Stimulated activated CD4-positive, alpha-beta T cell treated with anti-CD3 and anti-CD28 coated beads, Interleukin-4, amount 100 ng/mL, for 4 hours (primary cell): ENCODE measurements around the gene UPP2.

Experiments
- DNase-seq, 2 experiments: peaks; one replicate each; pipeline ENCODE4 v3.0.0-alpha.2; 2020

Gene UPP2

DNA sequence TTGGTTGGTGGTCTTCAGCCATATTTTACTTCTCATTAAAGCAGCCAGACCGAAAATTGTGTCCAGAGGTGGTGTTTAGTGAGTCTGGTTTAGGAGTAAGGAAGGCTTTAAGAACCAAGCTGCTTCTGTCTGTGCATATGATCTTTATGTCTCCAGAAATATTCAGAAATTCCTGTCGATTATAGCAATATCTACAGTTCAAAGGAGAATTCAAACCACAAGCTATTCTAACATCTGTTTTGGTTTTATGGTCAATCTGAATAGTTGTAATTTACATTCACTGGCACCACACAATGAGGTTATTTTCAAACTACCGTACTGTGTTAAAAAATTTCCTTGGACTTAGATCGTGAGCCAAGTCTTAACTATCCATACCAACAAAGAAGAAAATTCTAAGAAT, 11.3 kb downstream of the UPP2 start:
- no peak for DNase-seq

DNA sequence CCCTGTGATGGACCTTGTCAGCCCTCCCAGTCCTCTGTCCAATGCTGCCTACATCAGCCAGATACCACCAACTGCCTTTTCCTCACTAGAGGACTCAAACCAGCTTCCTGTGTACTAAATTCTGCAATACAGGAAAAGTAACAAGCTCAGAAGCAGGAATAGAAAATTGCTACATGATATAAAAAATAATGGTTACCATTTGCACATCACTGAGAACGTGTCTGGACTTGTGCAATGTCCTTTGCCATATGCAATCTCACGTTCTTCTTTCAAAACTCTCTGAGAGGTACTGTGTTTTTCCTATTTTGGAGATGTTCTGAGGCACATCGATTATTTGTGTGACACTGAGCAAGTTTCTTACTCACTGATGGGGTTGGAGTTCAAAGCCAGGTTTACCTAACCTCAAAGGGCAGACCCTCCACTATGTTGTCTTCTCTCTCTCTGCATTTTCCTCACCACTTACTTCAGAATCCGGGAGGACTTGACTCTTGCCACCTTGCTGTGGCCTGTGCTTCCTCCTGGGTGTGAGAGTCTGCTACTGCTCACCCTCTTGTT, 12.1 kb downstream of the UPP2 start:
- DNase-seq = no peak

DNA sequence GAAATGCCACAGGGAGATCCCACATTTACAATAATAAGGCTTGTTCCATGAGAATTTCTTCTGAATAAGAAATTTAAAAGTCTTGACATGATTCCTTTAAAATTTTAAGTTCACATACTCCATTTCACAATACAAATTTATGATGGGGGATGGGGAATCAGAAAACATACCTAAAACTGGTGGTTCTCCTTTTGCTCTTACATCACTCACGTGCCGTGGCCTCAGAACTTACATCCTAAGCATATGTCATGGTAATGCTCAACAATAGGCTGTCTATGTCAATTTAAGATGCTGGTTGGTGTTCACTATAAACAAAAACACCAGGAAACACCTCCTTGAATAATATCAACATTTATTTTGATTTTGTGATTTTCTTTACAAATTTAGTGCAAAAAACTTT, 12.8 kb downstream of the UPP2 start:
- no peak for DNase-seq

DNA sequence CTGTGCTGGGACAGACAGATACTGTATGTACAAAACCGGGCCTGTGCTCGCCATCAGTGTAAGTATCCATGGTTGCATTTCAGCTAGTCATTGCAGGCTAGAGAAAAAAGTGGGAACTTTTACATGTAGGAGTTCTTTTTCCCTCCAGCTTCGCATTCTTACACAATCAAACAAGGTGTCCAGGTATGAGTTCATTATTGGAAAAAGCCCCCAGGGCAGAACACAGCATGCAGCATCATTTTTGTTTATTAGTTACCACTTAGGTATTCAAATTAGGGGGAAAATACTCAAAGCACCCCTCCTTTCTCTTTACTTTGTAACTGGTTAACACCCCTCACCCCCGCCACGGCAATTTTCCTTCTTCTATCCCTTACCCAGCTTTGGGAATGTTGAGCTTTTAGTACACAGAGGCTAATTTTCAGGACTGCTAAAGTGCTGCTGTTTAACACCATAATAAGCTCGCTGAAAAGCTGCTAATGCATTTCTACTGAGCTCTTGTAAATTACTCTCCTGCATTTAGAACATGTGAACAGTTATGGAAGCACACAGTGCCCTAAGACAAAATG, 13.6 kb downstream of the UPP2 start:
- DNase-seq = no peak

DNA sequence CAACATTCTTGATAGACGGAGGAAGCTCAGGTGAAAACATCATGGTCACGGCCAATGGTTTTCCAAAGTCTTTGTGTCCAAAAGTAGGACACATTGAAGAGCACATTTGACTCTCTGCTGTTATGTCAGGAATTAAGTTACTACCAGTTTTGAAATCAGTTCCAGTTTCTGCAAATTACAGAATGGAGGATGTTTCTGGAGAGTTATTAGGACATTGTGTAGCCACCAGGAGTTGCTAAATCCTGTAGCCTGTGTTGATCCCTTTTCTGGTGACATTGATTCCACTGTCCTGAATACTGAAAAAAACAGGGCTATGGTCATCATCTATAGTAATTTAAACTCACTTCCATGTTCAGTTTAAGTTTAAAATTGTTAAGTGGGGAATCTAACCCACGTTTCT, 15.3 kb downstream of the UPP2 start:
- DNase-seq = no peak

DNA sequence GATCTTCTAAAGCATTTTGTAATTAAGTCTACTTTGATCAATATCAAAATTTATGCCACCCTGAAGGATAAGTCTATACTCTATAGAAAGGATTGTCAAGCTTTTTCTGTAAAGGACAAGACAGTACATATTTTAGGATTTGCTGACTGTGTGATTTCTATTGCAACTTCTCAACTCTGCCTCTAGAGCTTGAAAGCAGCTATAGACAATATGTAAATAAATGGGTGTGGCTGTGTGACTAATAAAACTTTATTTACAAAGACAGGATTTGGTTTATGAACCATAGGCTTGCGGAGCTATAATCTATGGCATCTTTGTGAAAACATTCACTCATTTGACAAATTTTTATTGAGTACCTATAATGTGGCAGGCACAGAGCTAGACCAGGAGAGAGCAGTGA, 18.4 kb downstream of the UPP2 start:
- no peak for DNase-seq

DNA sequence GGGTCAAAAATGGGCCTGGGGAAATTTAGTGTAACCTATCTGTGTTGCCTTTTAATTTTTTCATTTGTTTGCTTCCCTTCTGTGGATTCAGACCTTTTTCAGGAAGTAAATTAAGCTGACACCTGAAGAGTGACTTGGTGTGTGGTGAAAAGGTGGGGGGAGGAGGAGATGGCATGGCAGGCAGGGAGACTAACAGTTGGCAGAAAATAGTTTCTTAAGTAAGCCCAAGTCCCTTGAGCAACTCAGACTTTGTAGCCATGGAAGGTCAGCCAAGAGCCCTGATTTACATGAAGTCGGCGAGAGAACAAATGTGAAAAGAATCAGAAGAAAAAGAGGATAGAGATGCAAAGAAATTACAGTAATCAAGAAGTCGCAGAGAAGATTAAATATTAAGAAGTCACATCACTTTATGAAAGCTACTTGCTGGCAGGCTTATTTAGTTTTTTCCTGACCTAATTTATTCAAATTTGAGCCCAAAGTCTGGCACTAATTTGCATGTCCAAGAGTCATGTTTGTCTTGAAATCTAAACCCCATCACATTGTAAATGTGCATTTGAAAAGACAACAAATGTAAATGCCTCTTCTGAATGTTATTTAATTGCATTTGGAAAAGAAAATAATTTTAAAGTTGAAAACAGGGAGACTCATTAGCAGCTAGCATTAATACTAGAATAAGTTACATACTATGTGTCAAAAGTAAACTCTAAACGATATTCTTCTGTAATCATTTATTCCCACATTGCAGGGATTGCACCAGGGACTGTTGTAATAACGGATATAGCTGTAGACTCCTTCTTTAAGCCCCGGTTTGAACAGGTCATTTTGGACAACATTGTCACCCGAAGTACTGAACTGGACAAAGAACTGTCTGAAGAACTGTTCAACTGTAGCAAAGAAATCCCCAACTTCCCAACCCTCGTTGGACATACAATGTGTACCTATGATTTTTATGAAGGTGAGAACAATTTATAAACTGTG, 19.3 kb downstream of the UPP2 start:
- no peak for DNase-seq

DNA sequence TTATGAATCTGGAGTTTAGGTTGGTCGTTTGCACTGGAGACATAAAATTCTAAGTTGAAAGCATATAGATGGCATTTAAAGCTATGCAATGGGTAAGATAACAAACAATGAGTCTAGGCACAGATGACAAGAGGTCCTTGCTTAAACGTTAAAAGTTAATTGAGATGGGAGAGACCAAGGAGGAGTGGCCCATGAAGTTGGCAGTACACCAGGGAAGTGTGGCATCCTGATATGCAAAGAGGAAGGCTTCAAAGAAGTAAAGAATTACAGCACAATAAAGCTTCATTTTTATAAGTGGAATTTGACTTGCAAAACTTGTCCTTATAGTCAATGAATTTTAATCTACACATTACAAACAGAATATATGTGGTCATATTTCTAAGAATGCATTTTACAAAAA, 23.2 kb downstream of the UPP2 start:
- DNase-seq = no peak

DNA sequence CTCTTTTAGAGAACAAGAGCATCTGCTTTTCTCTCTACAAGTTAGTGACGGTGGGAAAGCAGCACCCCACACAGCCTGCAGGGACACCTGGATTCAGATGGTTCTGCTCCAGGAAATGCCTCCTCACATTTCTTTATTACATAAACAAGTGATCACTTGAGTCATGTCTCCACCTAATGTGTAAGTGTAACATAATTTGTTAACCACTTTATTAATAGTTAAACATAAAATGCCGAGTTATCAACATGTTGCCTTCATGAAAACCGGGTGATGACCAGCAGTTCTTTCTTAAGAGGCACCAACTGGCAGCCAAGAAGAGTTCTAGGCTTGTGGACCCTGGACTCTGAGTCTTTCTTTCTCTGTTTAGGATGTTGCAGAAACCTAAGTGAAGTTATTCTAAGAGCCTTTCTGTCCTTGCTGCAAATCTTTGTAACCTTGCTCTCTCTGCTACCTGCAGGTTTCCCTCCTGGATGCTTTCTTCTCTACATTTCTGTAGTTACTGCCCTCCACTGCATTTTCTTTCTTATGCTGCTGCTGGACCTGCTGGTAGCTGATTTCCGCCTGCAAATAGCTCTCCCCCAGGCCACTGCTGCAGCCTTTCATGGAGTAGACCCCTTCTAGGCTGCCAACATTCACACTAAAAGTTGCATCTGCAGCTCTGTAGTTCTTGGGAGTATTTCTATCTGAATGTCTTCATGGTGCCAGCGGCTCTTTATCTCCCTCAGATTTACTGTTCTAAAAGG, 24.3 kb downstream of the UPP2 start:
- DNase-seq = no peak

DNA sequence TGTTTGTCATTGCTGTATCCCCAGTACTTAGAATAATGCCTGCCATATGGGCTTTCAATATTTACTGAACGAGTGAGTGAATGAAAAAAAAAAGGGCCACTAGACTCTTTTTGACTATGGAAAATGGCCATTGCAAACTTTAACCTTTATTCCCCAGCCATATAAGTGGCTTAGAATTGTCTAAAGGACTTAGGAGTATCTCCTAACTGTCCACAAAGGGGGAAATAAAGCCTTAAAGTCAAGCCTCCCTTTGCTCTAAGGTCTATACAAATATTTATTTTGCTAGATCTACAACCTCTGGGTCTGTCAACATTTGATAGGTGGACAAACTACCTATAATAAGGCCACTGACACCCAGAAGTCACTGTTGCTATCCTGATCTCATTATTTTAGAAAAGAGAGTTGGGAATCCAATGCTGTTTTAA, 25.7 kb downstream of the UPP2 start:
- no peak for DNase-seq

DNA sequence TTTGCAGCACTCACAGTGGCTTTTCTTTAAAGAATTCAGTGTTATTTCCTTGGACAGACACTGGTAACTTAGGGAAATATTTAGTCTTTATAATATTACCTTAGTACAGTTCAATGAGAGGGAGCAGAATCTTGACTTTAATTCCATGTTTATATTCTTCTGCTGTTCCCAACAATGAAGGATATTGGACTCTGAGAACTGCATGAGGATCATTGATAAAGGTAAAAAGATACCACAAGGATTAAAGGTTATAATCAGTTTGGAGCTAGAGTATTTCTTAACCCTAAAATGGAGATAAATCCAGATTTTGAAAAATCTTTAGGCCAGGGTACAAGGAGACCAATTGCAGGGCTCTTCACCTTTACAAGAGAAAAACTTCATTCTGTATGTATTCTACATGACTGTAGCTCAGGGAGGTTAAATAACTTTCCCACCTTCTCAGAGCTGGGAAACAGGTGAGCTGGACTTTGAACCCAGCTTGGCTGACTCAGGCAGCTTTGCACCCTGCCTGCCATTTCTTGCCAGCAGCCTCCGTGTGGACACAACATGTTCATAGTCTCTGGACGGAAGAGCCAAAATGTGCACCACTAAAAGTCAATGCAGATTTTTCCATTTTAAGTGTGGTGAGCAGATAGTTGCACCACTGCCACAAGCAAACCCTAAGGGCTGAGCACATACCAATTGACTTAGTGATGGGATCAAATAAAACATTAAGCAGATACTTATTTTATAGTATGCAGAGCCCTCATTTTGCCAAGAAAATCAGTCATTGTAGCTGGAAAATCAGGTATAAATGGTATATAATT, 26.7 kb downstream of the UPP2 start:
- DNase-seq = no peak

DNA sequence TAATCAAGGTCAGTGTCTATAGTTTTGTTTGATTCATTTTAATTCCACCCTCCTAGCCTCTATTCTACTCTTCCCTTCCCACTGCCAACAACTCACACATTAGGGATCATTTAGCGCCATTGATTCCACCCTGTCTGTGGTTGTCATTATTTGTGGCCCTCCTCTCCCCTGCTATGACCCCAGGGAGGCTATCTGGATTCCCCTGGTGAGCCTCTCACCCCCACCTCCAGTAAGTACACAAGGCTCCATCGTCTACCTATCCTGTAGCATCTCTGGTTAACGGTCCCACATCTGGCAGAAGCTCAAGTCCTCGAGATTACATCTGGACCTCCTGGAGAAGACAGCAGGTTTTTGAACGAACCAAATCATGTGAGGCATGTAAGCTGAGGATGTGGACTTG, 27.4 kb downstream of the UPP2 start:
- DNase-seq = no peak

DNA sequence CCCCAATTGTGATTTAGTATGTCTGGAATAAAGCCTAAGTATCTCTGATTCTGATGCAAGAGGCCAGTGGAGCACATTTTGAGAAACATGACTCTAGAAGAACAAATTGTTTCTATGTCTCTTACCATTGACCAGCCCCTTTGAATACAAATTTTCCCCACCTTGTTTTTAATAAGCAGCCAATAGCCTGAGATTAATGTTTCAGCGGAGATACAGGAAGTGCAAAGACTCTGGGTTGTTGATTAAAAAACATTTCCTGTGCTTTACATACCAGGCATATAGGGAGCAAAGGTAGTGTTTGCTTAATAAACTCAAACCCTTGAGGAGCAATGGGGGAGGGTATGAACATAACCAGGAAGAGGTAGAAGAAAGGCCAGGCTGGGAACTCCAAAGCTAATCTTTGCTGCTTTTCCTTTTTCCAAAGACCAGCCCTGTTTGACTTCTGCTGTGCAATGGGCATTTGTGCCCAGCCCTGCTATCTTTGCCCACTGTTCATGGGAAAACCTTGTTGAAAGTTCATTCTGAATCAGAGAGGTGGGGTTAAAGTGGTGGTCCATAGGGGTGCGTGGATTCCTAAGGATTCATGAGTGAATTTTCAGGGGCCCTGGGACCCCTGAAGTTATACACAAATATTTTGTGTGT, 29.3 kb downstream of the UPP2 start:
- no peak for DNase-seq

DNA sequence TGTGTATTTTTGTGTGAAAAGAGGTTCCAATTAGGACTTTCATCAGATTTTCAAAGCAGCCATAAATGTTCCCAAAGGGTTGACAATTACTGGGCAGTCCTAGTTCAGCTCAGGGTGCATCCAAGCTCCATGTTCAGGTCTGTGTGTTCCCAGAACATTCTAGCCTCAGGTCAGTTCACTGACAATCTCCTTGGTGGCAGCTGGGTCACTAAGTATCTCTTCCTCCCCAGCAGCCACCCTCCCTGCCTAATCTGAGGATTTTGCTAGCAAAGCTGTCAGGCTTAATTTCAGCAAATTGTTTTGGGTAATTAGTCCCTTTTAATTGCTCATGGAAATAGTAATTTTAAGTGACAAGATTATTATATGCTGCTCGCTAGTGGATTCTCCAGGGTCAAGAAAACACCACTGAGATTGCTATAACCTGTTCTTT, 29.8 kb downstream of the UPP2 start:
- DNase-seq = no peak

DNA sequence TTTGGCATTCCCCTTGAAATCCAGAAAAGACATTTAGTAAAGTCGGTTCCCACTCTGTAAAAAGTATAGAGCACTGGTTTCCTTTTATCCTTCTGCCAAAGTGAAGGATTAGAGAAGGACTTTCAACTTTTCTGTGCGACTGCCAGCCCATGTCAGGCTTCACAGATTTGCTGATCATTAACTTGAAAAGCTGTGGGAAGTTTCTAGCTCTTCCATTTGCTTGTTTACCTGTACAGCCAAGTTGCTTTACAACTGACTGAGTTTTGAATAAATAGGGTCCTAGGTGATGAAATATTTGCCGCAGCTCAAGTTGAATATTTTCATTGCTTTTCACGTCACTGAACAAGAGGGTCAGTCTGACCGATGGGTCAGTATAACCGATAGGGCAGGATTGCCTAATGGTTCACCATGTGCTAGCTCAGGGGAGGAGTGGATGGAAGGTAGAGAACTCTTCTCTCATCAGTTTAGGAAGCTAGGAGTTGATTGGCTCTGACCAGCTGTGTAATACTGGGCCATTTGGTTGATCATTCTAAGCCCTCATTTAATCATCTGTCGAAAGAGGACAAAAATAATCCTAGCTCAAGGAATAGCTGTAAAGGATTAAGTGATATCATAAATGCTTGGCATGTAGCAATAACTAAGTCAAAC, 30.4 kb downstream of the UPP2 start:
- DNase-seq = no peak

DNA sequence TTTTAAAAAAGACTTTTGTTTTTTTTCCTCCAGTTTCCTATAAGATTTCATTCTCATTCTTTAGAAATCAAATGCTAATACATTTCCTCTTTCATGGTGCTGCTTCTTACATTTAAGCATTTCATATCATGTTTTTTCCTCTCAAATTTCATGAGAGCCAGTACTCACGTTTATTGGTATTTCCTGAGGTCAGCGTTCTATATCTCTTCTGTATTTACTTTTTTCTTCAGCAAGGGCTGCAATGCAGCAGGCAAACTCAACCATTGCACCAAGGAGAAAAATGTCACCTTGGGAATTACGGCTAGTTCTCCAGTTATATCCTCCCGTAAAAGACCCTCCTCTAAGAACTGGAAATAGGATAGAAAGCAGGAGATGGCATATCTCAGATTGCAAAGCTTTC, 32.4 kb downstream of the UPP2 start:
- no peak for DNase-seq

DNA sequence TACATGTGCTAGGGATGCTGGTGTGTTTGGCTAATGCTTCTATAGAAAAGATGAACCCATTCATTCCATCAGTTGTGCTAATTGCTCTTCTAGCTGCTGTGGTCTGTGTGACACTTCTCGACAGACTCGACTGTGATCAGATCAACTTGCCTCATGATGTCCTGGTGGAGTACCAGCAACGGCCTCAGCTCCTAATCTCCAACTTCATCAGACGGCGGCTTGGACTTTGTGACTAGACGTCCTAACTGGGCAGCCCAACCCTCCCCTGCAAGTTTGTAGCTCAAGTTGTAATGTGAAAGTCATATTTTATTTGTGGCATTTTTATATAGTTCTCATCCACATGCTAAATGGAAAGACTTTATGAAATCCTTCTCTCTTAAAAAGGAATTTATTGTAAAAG, 33.0 kb downstream of the UPP2 start:
- no peak for DNase-seq

DNA sequence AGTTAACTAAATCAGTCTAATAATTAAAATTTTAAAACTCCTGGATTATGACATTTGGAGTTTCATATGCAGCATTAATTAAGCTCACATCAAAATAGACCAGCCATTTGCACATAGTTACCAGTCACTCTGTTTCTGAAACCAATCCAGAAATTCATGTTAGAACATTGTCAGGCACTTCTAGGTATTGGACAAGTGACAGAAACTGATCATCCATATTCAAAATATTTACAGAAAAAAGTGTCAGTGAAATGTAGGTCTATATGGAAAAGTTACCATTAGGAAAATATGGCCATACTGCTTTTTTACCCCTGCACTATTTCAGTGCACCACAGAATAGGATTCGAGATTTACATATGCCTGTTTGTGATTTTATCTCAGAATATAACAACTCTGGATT, 33.4 kb downstream of the UPP2 start:
- no peak for DNase-seq

DNA sequence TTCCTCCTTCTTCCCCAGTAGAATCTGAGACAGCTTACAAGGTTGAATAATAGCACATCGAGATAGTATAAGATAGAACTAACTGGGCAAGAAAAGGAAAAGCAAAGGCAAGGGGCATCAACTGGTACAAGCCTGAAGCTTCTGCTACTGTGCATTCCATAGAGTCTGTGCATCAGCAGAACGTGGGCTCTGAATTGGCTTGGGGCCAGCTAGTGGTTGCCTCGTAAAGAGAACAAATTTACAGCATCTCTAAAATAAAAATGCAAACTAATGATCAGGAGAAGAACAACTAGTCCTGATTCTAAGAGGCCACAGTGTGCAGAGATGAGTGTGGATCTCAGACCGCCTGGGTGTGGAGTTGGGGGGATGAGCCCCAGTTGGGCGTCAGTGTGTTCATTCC, 36.6 kb downstream of the UPP2 start:
- no peak for DNase-seq

DNA sequence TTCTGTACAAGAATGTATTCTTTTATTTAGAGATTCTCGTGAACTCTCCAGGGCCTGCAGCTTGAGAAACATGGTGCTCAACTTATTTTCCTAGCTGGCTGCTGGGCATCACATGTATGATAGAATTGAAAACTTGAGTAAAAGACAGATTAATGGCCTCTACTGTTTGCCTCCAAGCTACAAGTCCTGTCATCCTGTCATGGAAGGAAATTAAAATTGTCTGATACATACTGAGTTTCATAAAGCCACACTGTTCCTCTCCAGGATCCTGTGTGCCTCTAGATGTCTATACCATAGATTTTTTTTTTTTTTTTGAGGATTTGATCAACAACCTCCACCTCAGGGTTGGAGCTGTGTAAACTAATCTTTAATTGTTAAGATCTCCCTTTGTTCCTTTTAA, 38.5 kb downstream of the UPP2 start:
- DNase-seq = no peak

DNA sequence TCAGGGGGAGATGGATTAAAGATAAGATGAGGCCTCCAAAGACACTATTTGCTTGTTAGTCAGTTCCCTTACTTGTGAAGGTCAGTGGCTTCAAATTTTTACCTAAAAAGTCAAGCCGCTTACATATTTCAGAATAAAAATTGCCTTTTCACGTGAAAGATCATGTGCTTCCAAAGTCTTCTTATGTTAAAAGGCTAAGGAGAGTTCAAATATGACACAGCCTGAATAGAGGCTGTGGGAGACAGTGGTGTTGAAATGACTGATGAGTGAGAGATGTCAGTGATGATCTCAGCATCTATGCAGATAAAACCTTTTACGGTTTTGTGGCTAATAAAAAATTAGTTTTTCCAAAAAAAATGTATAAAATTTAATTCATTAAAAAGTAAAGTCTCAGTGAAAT, 40.5 kb downstream of the UPP2 start:
- DNase-seq = no peak
